Stimulated activated CD8-positive, alpha-beta memory T cell treated with anti-CD3 and anti-CD28 coated beads, Interleukin-12 subunit alpha, Interleukin-12 subunit beta, amount 100 ng/mL, for 1 hour (primary cell): ENCODE results near the gene ARHGAP26.
A peak's percentile ranks its signal among the peaks of the same experiment; 100 is the strongest.
"Not testable (repeated sequence)": the region's sequence is repeated elsewhere in the genome, so short reads cannot be mapped to it uniquely, and the experiment has no call there.

ENCODE experiments used
- DNase-seq: peaks from one replicate; pipeline ENCODE4 v3.0.0-alpha.2; 2020; ENCODE audit warnings: low read depth

The ARHGAP26 gene

DNA sequence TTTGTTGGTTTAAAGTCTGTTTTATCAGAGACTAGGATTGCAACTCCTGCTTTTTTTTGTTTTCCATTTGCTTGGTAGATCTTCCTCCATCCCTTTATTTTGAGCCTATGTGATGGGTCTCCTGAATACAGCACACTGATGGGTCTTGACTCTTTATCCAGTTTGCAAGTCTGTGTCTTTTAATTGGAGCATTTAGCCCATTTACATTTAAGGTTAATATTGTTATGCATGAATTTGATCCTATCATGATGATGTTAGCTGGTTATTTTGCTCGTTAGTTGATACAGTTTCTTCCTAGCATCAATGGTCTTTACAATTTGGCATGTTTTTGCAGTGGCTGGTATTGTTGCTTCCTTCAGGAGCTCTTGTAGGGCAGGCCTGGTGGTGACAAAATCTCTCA, 219.1 kb downstream of the ARHGAP26 start:
- not testable (repeated sequence) for DNase-seq

DNA sequence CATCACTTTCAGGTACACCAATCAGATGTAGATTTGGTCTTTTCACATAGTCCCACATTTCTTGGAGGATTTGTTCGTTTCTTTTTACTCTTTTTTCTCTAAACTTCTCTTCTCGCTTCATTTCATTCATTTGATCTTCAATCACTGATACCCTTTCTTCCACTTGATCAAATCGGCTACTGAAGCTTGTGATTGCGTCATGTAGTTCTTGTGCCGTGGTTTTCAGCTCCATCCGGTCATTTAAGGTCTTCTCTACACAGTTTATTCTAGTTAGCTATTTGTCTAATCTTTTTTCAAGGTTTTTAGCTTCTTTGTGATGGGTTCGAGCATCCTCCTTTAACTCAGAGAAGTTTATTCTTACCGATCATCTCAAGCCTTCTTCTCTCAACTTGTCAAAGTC, 219.9 kb downstream of the ARHGAP26 start:
- not testable (repeated sequence) for DNase-seq

- DNase-seq, result no peak
Measured at GRCh38 chr5:142994218-142994617, 224.0 kb downstream of the ARHGAP26 start.

GRCh38 chr5:142995621-142996020, 225.4 kb downstream of the ARHGAP26 start:
- DNase-seq, result not testable (repeated sequence)

GRCh38 chr5:142997591-142997990, 227.4 kb downstream of the ARHGAP26 start:
- no peak for DNase-seq

- DNase-seq, result no peak
Measured at GRCh38 chr5:142998316-142999020, 228.3 kb downstream of the ARHGAP26 start.

DNA sequence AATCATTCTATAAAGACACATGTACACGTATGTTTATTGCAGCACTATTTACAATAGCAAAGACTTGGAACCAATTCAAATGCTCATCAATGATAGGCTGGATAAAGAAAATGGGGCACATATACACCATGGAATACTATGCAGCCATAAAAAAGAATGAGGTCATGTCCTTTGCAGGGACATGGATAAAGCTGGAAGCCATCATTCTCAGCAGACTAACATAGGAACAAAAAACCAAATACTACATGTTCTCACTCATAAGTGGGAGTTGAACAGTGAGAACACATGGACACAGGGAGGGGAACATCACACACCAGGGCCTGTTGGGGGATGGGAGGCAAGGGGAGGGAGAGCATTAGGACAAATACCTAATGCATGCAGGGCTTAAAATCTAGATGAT, 230.4 kb downstream of the ARHGAP26 start:
- DNase-seq, result not testable (repeated sequence)

GRCh38 chr5:143001764-143002351, 231.7 kb downstream of the ARHGAP26 start:
- DNase-seq, result no peak

DNA sequence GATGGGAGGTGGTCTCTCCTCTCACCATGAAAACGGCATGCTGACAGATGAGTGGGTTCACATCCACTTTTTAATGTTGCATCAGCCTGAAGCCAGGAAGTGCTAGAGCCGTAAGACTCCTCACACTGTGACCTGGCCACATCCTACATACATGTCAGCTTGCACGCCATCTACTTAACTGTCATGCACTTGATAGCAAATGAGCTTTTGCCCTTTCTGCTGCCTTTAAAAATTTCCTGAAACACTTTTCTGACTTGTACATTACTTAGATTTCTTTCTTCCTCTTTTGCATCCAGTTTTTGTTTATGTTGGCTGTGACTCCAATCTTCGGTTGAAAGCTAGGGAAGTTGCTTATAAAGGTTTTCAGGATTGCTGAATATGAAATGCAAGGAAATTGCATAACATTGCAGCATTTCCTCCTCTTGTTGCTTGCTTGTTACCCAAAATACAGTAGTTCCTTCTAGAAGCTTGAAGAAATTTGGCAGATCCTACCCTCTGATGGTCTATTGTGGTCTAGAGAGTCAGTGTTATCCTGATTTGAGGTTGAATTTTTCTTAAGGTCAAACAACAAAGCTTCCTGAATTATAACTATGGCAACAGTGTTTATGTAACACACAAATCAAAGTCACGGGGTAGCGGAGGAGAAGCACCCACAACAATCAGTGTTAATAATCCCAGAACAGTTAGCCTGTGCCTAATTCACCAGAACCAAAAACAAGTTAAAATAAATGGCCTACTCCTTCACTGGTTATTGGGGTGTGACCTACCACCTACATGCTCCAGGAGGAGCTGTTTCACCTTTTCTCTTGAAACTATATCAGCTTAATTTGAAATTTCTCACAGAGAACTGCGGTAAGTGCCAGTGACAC, 232.5 kb downstream of the ARHGAP26 start:
- DNase-seq, result peak; percentile 32

DNA sequence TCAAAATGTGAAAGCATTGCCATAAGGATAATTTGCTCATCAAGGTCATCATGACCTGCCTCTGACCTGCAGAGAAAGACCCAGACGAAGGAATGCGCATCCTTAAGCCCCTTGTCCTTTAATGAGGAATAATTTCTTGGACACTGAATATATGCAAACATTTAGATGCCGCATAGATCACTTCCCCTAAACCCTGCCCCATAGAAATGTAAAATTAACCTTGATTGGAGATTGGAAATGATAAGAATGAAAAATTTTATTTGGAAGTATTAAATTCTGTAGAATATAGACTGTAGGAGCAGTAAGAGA, 233.1 kb downstream of the ARHGAP26 start:
- no peak for DNase-seq

DNA sequence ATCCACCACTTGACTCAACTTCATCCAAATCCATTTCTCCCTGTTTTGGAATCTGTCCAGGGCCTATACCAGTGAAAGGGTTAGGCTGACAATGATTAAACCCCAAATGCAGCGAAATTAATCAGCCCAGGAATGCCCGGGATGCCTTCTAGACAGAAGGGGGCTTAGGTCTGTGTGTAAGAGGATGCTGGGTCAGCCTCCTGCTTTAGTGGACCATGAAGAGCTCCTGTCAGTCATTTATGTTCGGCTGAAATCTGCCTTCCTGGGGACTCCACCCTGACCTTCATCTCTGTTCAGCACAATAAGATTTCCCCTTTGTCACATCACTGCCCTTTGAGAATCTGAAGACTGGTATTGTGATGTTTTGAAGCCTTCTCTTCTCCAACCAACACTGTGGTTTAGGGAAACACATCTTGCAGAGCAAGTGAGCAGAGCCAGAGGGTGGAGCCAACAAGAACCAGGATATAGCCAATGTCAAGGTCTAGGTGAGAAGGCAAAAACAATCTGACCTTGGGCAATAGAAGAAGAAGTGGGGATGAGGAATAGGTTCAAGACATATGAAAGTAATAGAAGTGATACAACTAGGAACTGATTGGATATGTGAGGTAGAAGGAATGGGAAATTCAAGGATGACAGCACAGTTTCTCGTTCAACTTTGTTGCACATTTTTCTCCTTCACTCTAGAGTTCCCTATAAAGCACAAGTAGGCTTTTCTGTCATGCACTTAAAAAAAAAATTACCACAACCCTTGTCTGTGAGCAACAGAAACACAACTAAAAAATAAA, 234.4 kb downstream of the ARHGAP26 start:
- DNase-seq, result no peak

DNA sequence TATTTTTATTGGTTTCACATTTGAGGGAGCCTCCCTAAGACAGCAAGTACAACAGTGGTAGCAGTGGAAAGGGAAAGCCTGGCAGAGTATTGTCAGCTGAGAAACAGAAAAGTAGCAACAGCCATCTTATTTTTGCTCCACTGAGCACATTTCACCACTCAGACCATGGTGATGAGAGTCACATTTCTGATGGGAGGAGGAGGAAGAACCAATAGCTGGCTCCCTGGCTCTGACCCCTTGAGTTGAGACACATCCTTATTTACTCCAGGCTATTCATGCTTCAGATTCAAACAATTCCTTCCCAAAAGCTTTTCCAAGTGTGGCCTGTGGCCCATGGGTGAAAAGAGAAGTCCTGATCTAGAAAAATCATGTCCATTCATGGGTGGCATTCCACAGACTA, 236.3 kb downstream of the ARHGAP26 start:
- no peak for DNase-seq

GRCh38 chr5:143008032-143008431, 237.9 kb downstream of the ARHGAP26 start:
- DNase-seq, result no peak

- DNase-seq, result peak; percentile 62
Measured at GRCh38 chr5:143008809-143009521, 238.8 kb downstream of the ARHGAP26 start.

- DNase-seq, result no peak
Measured at GRCh38 chr5:143010351-143010750, 240.2 kb downstream of the ARHGAP26 start.

DNA sequence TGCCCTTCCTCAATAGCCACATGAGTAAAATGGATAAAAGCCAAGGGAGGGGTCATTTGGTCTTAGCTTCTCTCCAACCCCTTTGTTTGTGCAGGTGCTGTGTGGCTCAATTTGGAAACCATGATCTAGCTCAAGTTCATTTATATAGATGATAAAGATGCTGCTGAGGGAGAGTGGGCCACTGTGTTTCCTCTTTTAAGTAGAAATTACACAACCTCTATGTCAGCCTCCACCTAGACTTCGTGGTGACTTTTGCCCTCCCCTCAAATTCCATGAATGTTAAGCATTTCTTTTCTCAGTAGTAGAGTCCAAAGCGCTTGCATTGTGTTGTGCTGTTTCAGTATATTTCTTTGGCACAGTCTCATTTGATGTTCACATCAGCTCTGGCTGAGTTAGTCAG, 241.4 kb downstream of the ARHGAP26 start:
- no peak for DNase-seq

DNA sequence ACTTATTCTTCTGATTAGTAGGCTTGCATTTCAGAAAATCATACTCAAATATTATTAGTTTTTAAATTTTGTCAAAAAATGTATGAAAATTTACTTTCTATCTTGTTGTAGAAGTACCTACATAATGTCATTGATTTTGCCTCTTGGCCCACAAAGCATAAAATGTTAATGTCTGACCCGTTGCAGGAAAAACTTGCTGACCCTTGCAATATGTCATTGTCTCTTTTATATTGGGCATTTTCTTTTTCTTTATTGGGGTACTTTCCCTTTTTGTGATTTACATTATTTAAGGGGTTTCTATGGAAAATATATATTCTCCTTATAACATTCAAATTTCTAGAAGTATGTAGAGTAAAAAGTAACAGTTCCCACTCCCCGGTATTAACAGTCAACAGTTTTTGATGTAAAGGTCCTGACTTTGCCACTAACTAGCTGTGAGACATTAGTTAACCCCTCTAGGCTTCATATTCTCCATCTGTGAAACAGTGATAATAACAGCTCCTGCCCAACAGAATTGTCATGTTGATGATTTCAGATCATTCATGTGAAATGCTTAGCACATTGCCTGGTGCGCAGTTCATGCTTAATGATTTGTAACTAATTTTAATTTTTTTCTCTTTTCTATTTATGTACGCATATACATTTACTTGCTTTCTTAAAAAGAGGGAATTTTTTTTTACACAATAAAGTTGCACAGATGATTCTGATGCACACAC, 243.2 kb downstream of the ARHGAP26 start:
- DNase-seq, result no peak

DNA sequence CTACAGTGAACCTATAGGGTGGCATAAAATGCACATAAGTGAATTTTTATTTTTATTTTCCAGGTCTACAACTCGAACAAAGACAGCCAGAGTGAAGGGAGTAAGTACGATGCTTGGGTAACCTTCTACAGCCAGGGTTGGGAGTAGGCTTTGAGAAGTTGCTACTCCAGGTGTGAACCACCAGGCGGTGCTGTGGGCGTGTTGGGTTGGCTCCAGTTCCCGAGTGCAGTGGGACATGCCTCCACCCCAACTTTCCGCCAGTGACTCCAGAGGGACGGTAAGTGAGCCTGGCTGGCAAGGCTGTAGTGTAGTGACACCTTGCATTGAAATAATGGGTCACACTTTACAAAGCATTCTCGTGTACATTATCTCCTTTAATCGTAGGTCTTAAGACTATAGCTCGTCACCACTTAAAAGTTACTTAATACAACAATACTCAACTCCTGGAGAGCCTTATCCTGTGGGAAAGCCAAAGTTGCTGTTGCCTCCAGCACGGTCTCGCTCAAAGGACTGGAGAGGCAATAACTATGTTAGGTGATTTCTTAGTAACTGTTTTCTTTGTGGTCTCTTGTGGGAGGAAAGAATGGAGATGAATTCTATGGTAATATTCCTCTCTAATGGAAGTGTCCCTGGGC, 244.0 kb downstream of the ARHGAP26 start:
- DNase-seq, result no peak

- peak; percentile 26 for DNase-seq
Measured at GRCh38 chr5:143016777-143017516, 246.8 kb downstream of the ARHGAP26 start.

DNA sequence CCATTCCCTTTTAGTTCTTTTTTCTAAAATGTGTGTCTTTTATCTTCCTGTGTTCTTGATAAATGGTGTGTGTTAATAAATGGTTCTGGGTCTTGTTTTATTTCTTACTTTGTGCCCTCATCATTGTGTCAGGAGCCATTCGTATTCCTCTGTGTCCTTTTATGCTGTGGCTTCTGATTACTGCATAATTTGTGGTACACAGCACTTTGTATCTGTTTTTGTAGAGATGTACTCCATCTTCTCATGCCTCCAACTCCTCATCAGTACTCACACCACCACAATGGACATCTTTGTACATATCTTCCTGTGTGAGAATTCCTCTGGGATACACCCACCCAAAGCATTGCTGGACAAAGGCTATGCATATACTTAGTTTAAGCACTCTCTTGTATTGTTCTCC, 247.4 kb downstream of the ARHGAP26 start:
- no peak for DNase-seq
